ENCODE measurements around the gene DHRS7C. TPM values are rescaled to one million over a fixed set of nuclear protein-coding genes. Genes with fewer than 3 reads are reported as not detected.

DHRS7C gene
- total and polyA plus RNA-seq, 8 donors: not detected

DNA sequence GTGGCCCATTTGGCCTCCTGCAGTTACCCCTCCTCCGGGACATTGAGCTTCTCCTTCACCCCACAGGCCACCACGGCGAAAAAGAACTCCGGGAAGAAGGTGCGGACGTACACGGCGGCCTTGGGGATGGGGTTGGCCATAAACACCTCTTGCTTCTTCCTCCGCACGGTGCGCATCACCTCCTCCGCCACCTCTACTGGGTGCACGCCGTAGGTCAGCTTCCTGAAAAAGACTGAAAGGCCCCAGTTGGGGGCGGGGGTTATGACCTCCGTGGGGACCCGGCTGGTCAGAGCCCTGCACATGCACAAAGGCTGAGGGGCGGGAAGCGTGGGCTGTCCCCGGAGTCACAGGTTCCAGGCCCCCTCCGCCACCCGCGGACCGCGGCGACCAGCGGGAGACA, 19.9 kb downstream of the DHRS7C start:
- Histone ChIP-seq H3K27ac (no peak overlapping the region), H3K9me3 (no peaks in the 10 kb centered on the region), H3K4me3 (no peak overlapping the region), H3K4me1 (no peaks in the 10 kb centered on the region), H3K27me3 (peaks cover 0 to 33% (median 0%) of the 10 kb centered on the region in 3 donors), H3K36me3 (no peaks in the 10 kb centered on the region)
- WGBS, 5 donors: 91 to 96% (median 92%) methylated on average over 15 to 27 of the region's 27 CpGs
- no peak for DNase-seq
- intact Hi-C loops (cut with DNase I; ENCODE audit: low total_unique reads): no loop called here
- no peak for TF ChIP-seq POLR2A (IDR thresholded peaks at IDR 0.05)
- TF ChIP-seq EP300 (IDR thresholded peaks at IDR 0.05): no peak

DNA sequence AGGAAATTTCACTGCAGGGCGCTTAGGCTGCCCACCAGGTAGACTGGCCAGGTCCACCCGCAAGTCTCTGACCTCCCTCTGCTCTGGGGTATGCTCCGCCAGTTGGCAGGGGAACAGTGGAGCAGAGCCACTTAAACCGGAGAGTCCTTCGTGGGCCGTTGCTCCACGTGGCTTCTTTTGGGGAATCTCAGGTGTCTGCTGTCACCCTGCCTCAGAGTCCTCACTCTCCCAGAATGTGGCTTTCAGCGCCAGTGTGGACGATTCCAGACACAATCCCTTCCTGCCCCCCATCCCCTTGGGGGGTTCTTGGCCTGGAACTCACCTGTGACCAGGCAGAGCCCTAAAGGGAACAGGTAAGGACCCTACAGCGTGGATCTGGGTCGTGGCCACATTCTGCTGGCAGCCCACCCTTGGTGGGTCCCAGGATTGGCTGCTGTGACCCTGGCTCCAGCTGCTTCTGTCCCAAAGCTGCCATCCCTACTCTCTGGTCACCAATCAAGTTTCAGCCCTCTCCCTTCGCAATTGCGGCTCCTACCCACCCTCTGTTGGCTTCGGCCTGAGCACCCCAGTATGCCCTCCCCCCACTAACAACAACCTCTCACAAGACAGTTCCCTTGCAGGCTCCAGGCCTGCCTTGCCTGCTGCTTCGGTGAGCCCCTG, 22.2 kb downstream of the DHRS7C start:
- H3K27ac ChIP-seq: no peak overlapping the region
- no peak for TF ChIP-seq POLR2A (IDR thresholded peaks at IDR 0.05)
- TF ChIP-seq POLR2AphosphoS5 (IDR thresholded peaks at IDR 0.05): no peak
- peaks cover 0 to 32% (median 0%) of the 10 kb centered on the region in 3 donors for H3K27me3 ChIP-seq
- H3K4me3 ChIP-seq: no peak overlapping the region
- H3K36me3 ChIP-seq: no peaks in the 10 kb centered on the region
- no peak for DNase-seq
- intact Hi-C loops (cut with DNase I; ENCODE audit: low total_unique reads): no loop called here
- no peaks in the 10 kb centered on the region for H3K4me1 ChIP-seq
- 82 to 90% (median 86%) methylated on average over 15 of the region's 15 CpGs for WGBS, 5 donors
- no peaks in the 10 kb centered on the region for H3K9me3 ChIP-seq

DNA sequence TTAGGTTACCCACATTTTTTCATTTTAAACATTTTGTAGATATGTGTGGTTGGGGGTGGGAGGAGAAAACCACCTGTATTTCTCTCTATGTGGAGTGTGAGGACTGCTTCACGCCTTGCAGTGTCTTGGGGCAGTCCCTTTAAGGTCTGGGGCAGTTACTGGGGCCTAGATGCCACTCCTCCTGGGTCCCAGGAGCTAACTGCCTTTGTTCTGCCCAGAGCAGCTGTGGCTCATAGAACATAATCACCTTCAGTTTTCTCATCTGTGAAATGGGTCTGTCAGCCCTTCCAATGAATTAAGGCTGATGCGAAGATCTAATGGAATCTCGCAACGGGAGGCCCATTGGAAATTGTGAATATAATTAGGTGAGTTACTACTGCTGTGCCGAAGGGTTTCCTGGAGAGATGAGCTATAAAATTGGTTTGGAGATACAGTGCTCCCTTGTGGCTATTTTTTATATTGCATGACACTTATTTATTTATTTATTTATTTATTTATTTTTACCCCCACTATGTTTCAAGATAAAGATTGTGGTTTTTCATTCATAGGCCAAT, 22.9 kb downstream of the DHRS7C start:
- TF ChIP-seq EP300 (IDR thresholded peaks at IDR 0.05) (no peak), POLR2A (IDR thresholded peaks at IDR 0.05) (no peak)
- TF ChIP-seq, protein P1, sequence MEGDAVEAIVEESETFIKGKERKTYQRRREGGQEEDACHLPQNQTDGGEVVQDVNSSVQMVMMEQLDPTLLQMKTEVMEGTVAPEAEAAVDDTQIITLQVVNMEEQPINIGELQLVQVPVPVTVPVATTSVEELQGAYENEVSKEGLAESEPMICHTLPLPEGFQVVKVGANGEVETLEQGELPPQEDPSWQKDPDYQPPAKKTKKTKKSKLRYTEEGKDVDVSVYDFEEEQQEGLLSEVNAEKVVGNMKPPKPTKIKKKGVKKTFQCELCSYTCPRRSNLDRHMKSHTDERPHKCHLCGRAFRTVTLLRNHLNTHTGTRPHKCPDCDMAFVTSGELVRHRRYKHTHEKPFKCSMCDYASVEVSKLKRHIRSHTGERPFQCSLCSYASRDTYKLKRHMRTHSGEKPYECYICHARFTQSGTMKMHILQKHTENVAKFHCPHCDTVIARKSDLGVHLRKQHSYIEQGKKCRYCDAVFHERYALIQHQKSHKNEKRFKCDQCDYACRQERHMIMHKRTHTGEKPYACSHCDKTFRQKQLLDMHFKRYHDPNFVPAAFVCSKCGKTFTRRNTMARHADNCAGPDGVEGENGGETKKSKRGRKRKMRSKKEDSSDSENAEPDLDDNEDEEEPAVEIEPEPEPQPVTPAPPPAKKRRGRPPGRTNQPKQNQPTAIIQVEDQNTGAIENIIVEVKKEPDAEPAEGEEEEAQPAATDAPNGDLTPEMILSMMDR (IDR thresholded peaks at IDR 0.05): peak in 3 of 7 experiments; percentile 39 to 75 (median 75)
- no peak overlapping the region for H3K4me3 ChIP-seq
- intact Hi-C loops (cut with DNase I; ENCODE audit: low total_unique reads): no loop called here
- 43 to 61% (median 44%) methylated on average over 5 of the region's 5 CpGs for WGBS, 5 donors
- H3K27ac ChIP-seq: no peak overlapping the region
- DNase-seq: peak in 1 of 2 donors; percentile 44
- no peaks in the 10 kb centered on the region for H3K9me3 ChIP-seq
- H3K36me3 ChIP-seq: no peaks in the 10 kb centered on the region
- no peaks in the 10 kb centered on the region for H3K4me1 ChIP-seq
- H3K27me3 ChIP-seq: peaks cover 0 to 32% (median 0%) of the 10 kb centered on the region in 3 donors

DNA sequence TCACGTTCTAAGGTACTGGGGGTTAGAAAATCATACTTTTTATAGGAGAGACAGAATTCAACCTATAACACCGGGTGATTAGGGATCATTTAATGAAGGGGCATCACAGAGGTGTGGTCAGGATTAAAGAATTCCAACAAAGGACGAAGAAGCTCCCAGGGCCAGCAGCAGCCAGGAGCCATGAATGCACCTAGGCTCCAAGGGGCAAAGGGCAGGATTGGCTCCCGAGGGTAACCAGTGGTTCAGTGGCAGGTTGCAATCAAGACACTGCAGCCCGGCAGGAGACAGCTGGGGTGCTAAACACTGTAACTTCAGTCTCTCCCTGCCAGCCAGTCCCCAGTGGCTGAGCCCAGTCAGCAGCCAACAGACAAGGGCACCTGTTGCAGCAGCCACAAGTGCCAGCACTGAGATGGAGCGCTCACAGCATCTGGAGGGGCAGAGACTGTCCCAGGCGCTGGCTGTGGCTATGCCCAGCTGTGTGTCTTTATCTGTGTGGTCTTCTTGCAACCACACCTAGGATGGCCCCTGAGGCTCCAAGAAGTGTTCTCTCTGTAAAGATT, 23.9 kb downstream of the DHRS7C start:
- Histone ChIP-seq H3K27ac (no peak overlapping the region), H3K27me3 (peaks cover 0 to 28% (median 0%) of the 10 kb centered on the region in 3 donors), H3K9me3 (no peaks in the 10 kb centered on the region), H3K4me1 (no peaks in the 10 kb centered on the region), H3K4me3 (no peak overlapping the region), H3K36me3 (no peaks in the 10 kb centered on the region)
- 67 to 80% (median 74%) methylated on average over 7 of the region's 7 CpGs for WGBS, 5 donors
- intact Hi-C loops (cut with DNase I; ENCODE audit: low total_unique reads): no loop called here
- DNase-seq: no peak
- TF ChIP-seq POLR2AphosphoS5 (IDR thresholded peaks at IDR 0.05) (no peak), EP300 (IDR thresholded peaks at IDR 0.05) (no peak), POLR2A (IDR thresholded peaks at IDR 0.05) (no peak)
- TF ChIP-seq, protein P1 (IDR thresholded peaks at IDR 0.05): no peak

DNA sequence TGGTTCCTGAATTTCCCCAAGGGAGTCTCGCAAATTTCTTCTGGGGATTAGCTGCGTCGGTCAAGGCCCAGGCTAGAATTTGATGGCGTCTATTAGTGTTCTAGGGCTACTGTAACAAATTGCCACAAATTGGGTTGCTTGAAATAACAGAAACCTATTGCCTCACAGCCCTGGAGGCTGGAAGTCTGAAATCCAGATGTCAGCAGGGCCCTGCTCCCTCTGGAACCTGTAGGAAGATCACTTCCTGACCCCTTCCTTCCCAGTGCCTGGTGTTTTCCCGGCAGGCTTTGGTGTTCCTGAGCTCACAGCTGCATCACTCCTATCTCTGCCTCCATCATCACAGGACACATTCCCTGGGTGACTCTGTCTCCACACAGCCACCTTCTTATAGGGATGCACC, 24.4 kb downstream of the DHRS7C start:
- 65 to 74% (median 71%) methylated on average over 5 of the region's 5 CpGs for WGBS, 5 donors
- H3K4me1 ChIP-seq: no peaks in the 10 kb centered on the region
- intact Hi-C loops (cut with DNase I; ENCODE audit: low total_unique reads): no loop called here
- TF ChIP-seq POLR2A (IDR thresholded peaks at IDR 0.05) (no peak), EP300 (IDR thresholded peaks at IDR 0.05) (no peak), POLR2AphosphoS5 (IDR thresholded peaks at IDR 0.05) (no peak)
- no peak for DNase-seq
- peaks cover 0 to 26% (median 0%) of the 10 kb centered on the region in 3 donors for H3K27me3 ChIP-seq
- H3K27ac ChIP-seq: no peak overlapping the region
- no peaks in the 10 kb centered on the region for H3K36me3 ChIP-seq
- no peak overlapping the region for H3K4me3 ChIP-seq
- no peaks in the 10 kb centered on the region for H3K9me3 ChIP-seq

Measured in stomach (tissue), 9 donors.